Activated naive CD8-positive, alpha-beta T cell treated with anti-CD3 and anti-CD28 coated beads, Interleukin-2, amount 10 ng/mL, durations not matched to agents 7 days and 5 days (primary cell): ENCODE measurements around the gene MRPS18B. TPM values are rescaled to one million over a fixed set of nuclear protein-coding genes. Genes with fewer than 3 reads are reported as not detected.
"Not testable (repeated sequence)": the region's sequence is repeated elsewhere in the genome, so short reads cannot be mapped to it uniquely, and the experiment has no call there.

ENCODE experiments used
- ATAC-seq: fragments of 150-1000 bp; cut with Tn5 transposase; one replicate; pipeline ENCODE4 v1.10.0; 2021; ENCODE audit warnings: low read depth, moderate library complexity
- POLR2A ChIA-PET: fragments of 350-600 bp; sonication (Branson Sonifier 250); formaldehyde crosslinking; loops from one replicate; lab custom pipeline; 2021; ENCODE audit warnings: antibody characterized with exemption; lab: Charles Lee
- DNase-seq: peaks from one replicate; pipeline ENCODE4 v3.0.0; 2021
- H3K27ac Mint-ChIP-seq: one replicate; pipeline ENCODE4 v1.8.0; 2022; ENCODE audit warnings: mild to moderate bottlenecking, mixed read lengths
- H3K27me3 Mint-ChIP-seq: one replicate; pipeline ENCODE4 v1.8.0; 2022; ENCODE audit warnings: mild to moderate bottlenecking, moderate library complexity, mixed read lengths
- H3K36me3 Mint-ChIP-seq: one replicate; pipeline ENCODE4 v1.8.0; 2021; ENCODE audit warnings: mild to moderate bottlenecking, mixed read lengths
- H3K4me1 Mint-ChIP-seq: one replicate; pipeline ENCODE4 v1.8.0; 2021; ENCODE audit warnings: mixed read lengths
- H3K4me3 Mint-ChIP-seq: one replicate; pipeline ENCODE4 v1.8.0; 2022; ENCODE audit warnings: mild to moderate bottlenecking, moderate library complexity, mixed read lengths
- H3K9me3 Mint-ChIP-seq: one replicate; pipeline ENCODE4 v1.8.0; 2021; ENCODE audit warnings: mixed read lengths
- total RNA-seq, 2 experiments: library from RNA; stranded (reverse); gene quantifications; one replicate each; pipeline ENCODE4 v1.2.3, GENCODE V29; 2021

MRPS18B gene
- total RNA-seq, 2 experiments from 2014 or later = 43.8 to 44.5 TPM

DNA sequence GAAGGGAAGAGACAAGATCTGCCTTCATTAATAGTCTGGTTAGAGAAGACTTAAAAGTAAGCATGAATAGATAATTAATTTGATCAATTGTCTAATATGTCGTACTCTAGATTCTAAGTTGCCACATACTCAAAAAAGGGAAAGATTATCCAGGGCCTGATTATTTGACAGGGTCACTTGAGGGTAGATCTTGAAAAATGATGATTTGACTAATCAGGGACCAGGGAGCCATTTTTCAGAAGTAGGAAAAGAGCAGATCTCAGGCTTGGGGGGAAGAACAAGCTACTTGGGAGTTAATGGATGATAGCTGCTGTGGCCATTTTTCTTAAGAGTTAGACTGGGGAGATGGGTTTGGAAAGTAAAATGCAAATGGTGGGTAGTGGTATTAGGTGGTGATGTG is 25.4 kb upstream of the MRPS18B start:
- Mint-ChIP-seq H3K27me3 (no peaks in the 10 kb centered on the region), H3K4me1 (peaks cover 12% of the 10 kb centered on the region), H3K36me3 (peaks cover 31% of the 10 kb centered on the region), H3K27ac (peak overlapping the region; percentile 14), H3K9me3 (no peaks in the 10 kb centered on the region), H3K4me3 (no peak overlapping the region)
- POLR2A ChIA-PET = interaction anchor here (1.4 kb wide), 1 partner anchor 9 kb away, joined by 5 read pairs; no protein-coding TSS in a partner anchor
- DNase-seq (no peak), ATAC-seq (no peak)

DNA sequence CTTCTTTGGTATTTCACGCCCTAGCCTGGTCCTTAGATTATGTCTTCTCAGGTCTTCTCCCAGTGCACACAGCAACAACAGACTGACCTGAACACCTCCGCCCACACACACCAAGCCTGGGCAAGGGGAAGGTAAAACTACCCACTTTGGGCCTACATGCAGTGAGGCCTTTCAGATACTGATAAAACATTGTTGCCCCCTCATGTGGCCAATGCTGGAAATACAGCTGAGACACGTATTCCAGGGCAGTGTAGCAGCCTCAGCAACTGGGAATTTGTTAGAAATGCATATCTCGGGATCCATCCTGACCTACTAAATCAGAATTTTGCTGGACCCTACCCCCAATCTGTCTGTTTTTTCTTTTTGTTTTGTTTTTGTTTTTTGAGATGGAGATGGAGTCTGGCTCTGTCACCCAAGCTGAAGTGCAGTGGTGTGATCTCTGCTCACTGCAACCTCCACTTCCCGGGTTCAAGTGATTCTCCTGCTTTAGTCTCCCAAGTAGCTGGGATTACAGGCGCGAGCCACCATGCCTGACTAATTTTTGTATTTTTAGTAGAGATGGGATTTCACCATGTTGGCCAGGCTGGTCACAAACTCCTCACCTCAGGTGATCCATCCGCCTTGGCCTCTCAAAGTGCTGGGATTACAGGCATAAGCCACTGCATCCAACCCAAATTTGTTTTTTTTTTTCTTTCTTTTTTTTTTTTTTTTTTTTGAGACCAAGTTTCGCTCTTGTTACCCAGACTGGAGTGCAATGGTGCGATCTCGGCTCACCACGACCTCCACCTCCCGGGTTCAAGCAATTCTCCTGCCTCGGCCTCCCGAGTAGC is 20.1 kb upstream of the MRPS18B start:
- H3K4me1 Mint-ChIP-seq, H3K9me3 Mint-ChIP-seq, H3K27ac Mint-ChIP-seq, H3K4me3 Mint-ChIP-seq, H3K27me3 Mint-ChIP-seq: not testable (repeated sequence)
- ATAC-seq = peak; percentile 86
- peaks cover 12% of the 10 kb centered on the region for H3K36me3 Mint-ChIP-seq
- POLR2A ChIA-PET = interaction anchor here (0.5 to 7.2 kb wide), 15 partner anchors 9 to 358 kb away, joined by 3 to 69 read pairs (median 4); partner anchors contain the start of genes ABCF1, GNL1 and PRR3
- peak; percentile 71 for DNase-seq

GRCh38 chr6:30598912-30599624 is 18.6 kb upstream of the MRPS18B start:
- Mint-ChIP-seq H3K9me3 (no peaks in the 10 kb centered on the region), H3K27ac (no peak overlapping the region), H3K4me3 (no peak overlapping the region), H3K36me3 (peaks cover 20% of the 10 kb centered on the region), H3K27me3 (no peaks in the 10 kb centered on the region), H3K4me1 (peaks cover 15% of the 10 kb centered on the region)
- DNase-seq = no peak
- POLR2A ChIA-PET = interaction anchor here (0.6 to 7.2 kb wide), 10 partner anchors 8 to 145 kb away, joined by 3 to 69 read pairs (median 4); partner anchors contain the start of genes ATAT1 and IER3
- no peak for ATAC-seq

DNA sequence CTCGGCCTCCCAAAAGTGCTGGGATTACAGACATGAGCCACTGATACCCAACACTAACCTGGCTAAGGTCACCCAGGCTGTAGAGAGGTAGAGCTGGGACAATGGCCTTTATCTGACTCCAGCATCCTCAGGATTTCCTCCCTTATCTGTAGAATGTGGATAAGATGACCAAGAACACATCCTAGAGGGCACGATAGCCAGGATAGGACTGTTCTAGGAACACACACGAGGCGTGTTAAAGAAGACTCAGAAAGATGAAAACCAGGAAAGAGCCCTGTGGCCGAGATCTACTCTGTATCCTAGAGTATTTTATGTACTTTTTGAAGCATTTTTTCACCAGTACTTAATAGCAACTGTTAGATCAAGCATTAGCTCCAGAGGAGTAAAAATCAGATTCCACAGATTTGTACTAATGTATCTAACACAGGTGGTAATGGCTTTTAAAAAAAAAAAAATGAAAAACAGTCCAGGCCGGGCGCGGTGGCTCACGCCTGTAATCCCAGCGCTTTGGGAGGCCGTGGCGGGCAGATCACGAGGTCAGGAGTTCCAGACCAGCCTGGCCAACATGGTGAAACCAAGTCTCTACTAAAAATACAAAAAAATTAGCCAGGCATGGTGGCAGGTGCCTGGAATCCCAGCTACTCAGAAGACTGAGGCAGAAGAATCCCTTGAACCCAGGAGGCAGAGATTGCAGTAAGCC is 17.9 kb upstream of the MRPS18B start:
- no peak overlapping the region for H3K27ac Mint-ChIP-seq
- H3K27me3 Mint-ChIP-seq = no peaks in the 10 kb centered on the region
- no peaks in the 10 kb centered on the region for H3K9me3 Mint-ChIP-seq
- DNase-seq = no peak
- no peak for ATAC-seq
- H3K4me1 Mint-ChIP-seq = peaks cover 18% of the 10 kb centered on the region
- POLR2A ChIA-PET = interaction anchor here (0.6 to 7.2 kb wide), 8 partner anchors 8 to 118 kb away, joined by 3 to 69 read pairs (median 4); no protein-coding TSS in a partner anchor
- peaks cover 24% of the 10 kb centered on the region for H3K36me3 Mint-ChIP-seq
- no peak overlapping the region for H3K4me3 Mint-ChIP-seq

GRCh38 chr6:30600451-30600961 is 17.1 kb upstream of the MRPS18B start:
- Mint-ChIP-seq H3K9me3 (no peaks in the 10 kb centered on the region), H3K4me1 (peaks cover 18% of the 10 kb centered on the region), H3K36me3 (peaks cover 28% of the 10 kb centered on the region), H3K27me3 (no peaks in the 10 kb centered on the region), H3K4me3 (no peak overlapping the region), H3K27ac (no peak overlapping the region)
- no peak for ATAC-seq
- POLR2A ChIA-PET = interaction anchor here (0.7 to 7.2 kb wide), 6 partner anchors 8 to 110 kb away, joined by 3 to 69 read pairs (median 4); no protein-coding TSS in a partner anchor
- no peak for DNase-seq

- peak overlapping the region; percentile 58 for H3K27ac Mint-ChIP-seq
- ATAC-seq = no peak
- no peak overlapping the region for H3K4me3 Mint-ChIP-seq
- no peaks in the 10 kb centered on the region for H3K9me3 Mint-ChIP-seq
- peaks cover 24% of the 10 kb centered on the region for H3K4me1 Mint-ChIP-seq
- DNase-seq = no peak
- H3K36me3 Mint-ChIP-seq = peaks cover 34% of the 10 kb centered on the region
- no peaks in the 10 kb centered on the region for H3K27me3 Mint-ChIP-seq
- POLR2A ChIA-PET = interaction anchor here (1.4 to 7.2 kb wide), 4 partner anchors 9 to 69 kb away, joined by 3 to 69 read pairs (median 4); no protein-coding TSS in a partner anchor
Observed at GRCh38 chr6:30601436-30601814, 16.2 kb upstream of the MRPS18B start.

DNA sequence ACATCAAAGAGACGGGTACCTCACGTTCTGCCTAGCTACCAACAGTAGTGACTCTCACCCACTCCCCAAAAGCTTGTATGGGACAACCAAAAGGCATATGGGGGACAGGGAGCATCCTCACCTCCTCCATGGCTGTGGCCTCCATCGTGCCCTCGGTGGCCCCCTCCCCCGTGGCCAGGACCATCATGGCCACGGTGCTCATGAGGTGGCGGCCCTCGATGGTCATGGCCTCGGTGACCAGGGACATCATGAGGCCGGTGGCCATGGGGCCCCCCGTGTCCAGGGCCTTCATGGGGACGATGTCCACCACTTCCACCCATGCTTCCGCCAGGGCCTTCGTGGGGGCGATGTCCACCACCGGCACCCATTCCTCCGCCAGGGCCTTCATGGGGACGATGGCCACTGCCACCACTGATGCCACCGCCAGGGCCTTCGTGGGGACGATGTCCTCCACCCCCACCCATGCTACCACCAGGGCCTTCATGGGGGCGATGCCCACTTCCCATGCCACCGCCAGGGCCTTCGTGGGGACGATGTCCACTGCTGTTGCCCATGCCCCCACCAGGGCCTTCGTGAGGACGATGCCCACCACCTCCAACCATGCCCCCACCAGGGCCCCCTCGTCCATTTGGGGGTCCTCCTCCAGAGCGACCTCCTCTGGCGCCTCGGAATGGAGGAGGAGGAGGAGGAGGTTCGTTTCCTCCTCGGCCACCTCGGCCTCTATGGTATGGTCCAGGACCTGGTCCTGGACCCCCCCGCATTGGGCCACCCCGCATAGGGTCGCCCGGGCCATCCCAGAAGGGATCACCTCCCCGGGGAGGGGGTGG is 15.6 kb upstream of the MRPS18B start:
- peaks cover 38% of the 10 kb centered on the region for H3K36me3 Mint-ChIP-seq
- DNase-seq (no peak), ATAC-seq (no peak)
- H3K9me3 Mint-ChIP-seq = no peaks in the 10 kb centered on the region
- POLR2A ChIA-PET = interaction anchor here (1.4 to 7.2 kb wide), 2 partner anchors 12 to 69 kb away, joined by 3 to 69 read pairs; no protein-coding TSS in a partner anchor
- H3K4me3 Mint-ChIP-seq = no peak overlapping the region
- no peaks in the 10 kb centered on the region for H3K27me3 Mint-ChIP-seq
- peak overlapping the region; percentile 58 for H3K27ac Mint-ChIP-seq
- peaks cover 24% of the 10 kb centered on the region for H3K4me1 Mint-ChIP-seq

DNA sequence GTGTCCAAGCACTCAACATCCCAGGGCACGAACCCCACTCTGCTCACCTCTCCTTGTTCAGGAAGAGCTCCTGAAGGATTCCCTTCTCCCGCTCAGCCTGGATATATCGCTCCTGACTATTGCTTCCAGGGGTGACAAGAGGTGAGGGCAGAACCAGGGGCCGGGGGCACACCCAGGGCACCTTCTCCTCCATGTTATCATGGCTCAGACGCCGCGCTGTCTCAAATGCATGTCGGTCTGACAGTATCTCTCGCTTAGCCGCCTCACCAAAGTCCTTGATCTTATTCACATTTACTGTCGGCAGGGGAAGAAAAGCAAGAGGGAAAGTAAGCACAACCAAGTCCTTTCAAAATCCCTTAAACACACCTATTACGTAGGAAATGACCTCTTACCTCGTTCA is 13.7 kb upstream of the MRPS18B start:
- Mint-ChIP-seq H3K27me3 (no peaks in the 10 kb centered on the region), H3K4me3 (no peak overlapping the region), H3K9me3 (no peaks in the 10 kb centered on the region), H3K27ac (no peak overlapping the region), H3K4me1 (peaks cover 24% of the 10 kb centered on the region), H3K36me3 (peaks cover 48% of the 10 kb centered on the region)
- POLR2A ChIA-PET = interaction anchor here (1.1 kb wide), 1 partner anchor 33 kb away, joined by 3 read pairs; the partner anchor contains the start of gene ABCF1
- DNase-seq (no peak), ATAC-seq (no peak)

- Mint-ChIP-seq H3K27ac (peak overlapping the region; percentile 49), H3K36me3 (peaks cover 58% of the 10 kb centered on the region), H3K9me3 (no peaks in the 10 kb centered on the region), H3K4me1 (peaks cover 54% of the 10 kb centered on the region), H3K27me3 (no peaks in the 10 kb centered on the region), H3K4me3 (no peak overlapping the region)
- POLR2A ChIA-PET = interaction anchor here (0.6 to 1.6 kb wide), 3 partner anchors 10 to 39 kb away, joined by 3 to 11 read pairs (median 4); partner anchors contain the start of gene ABCF1
- ATAC-seq (no peak), DNase-seq (no peak)
Observed at GRCh38 chr6:30610065-30610464, 7.6 kb upstream of the MRPS18B start.

DNA sequence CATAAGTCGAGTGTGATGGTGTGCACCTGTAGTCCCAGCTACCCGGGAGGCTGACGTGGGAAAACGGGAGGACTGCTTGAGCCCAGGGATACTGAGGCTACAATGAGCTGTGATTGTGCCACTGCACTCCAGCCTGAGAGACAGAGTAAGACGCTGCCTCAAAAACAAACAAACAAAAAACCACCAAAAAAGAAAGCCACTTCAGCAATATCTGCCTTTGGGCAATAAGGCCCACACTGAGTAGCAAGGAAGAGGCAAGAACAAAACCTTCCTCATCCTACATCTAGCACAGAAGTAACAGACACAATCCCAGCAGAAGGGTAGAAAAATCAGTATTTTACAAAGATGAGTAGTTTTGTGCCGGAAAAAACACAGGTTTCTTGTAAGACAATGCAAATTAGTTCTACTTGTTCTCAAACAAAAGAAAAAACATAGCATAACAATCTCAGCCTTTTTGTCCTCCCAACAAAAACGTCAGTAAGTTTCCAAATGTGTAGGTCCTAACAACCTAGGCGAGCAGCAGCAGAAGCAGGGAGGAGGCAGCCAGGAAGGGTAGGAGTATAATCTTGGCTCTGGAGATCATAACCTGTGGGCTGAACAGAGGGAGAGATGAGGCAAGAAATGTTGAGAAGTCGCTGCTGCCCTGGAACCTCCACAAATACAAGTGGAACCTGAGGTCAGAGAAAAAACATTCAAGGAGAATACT is 6.3 kb upstream of the MRPS18B start:
- DNase-seq (no peak), ATAC-seq (no peak)
- H3K36me3 Mint-ChIP-seq = peaks cover 62% of the 10 kb centered on the region
- peak overlapping the region; percentile 40 for H3K27ac Mint-ChIP-seq
- no peaks in the 10 kb centered on the region for H3K27me3 Mint-ChIP-seq
- POLR2A ChIA-PET = interaction anchor here (1.2 to 4.8 kb wide), 3 partner anchors 12 to 41 kb away, joined by 4 to 69 read pairs (median 11); partner anchors contain the start of gene ABCF1
- H3K9me3 Mint-ChIP-seq = no peaks in the 10 kb centered on the region
- peaks cover 53% of the 10 kb centered on the region for H3K4me1 Mint-ChIP-seq
- H3K4me3 Mint-ChIP-seq = no peak overlapping the region

DNA sequence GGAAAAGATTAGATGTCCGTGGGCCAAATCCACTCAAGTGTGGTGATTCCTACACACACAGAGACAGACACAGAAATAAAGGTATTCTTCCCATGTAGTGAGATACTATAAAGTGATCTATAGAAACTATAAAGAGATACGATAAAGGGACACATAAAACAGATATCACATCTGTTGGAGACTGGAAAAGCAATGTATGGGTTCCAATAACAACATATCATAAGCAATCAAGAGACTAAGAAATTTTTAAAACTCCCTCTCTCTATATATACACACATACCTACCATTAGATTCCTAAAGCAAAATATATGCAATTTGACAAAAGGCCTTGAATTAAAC is 5.8 kb upstream of the MRPS18B start:
- POLR2A ChIA-PET = interaction anchor here (2.5 to 4.8 kb wide), 2 partner anchors 12 to 119 kb away, joined by 11 to 69 read pairs; no protein-coding TSS in a partner anchor
- peaks cover 51% of the 10 kb centered on the region for H3K4me1 Mint-ChIP-seq
- H3K27me3 Mint-ChIP-seq = no peaks in the 10 kb centered on the region
- no peak for ATAC-seq
- peaks cover 62% of the 10 kb centered on the region for H3K36me3 Mint-ChIP-seq
- no peak for DNase-seq
- no peaks in the 10 kb centered on the region for H3K9me3 Mint-ChIP-seq
- no peak overlapping the region for H3K4me3 Mint-ChIP-seq
- H3K27ac Mint-ChIP-seq = no peak overlapping the region
